Liver (tissue), 3 donors: ENCODE measurements around the gene PLCD3.

ENCODE experiments used
- CTCF ChIP-seq: fragments of 150-350 bp; IDR thresholded peaks from 2 replicates; pipeline ENCODE4 v1.5.1; 2017; ENCODE audit warnings: improper control_type of control experiment, low read depth, low read length; ENCODE audit not compliant: missing input control
- HNF4A ChIP-seq, 2 donors: conservative IDR thresholded peaks; 2 replicates each; pipeline ENCODE4 v1.6.1; 2016; ENCODE audit warnings: antibody characterized with exemption in 2 of 2, mild to moderate bottlenecking in 2 of 2
- RAD21 ChIP-seq, 2 donors: IDR thresholded peaks; 2 replicates each; pipeline ENCODE4 v1.6.1; 2016; ENCODE audit warnings: antibody characterized with exemption in 2 of 2, mild to moderate bottlenecking in 2 of 2
- TF ChIP-seq, protein P1 (sequence below): IDR thresholded peaks from 2 replicates; pipeline ENCODE4 v1.6.1; 2016; ENCODE audit warnings: antibody characterized with exemption, mild to moderate bottlenecking
- donor health status: healthy.
- donor health status: healthy.

GRCh38 chr17:45086865-45087503, 45.3 kb downstream of the PLCD3 start:
- peak; percentile 93 to 96 for TF ChIP-seq HNF4A (conservative IDR thresholded peaks at IDR 0.05)
- TF ChIP-seq CTCF, result no peak
- TF ChIP-seq RAD21 (IDR thresholded peaks at IDR 0.05), result peak in 1 of 2 donors; percentile 15
- TF ChIP-seq, protein P1, sequence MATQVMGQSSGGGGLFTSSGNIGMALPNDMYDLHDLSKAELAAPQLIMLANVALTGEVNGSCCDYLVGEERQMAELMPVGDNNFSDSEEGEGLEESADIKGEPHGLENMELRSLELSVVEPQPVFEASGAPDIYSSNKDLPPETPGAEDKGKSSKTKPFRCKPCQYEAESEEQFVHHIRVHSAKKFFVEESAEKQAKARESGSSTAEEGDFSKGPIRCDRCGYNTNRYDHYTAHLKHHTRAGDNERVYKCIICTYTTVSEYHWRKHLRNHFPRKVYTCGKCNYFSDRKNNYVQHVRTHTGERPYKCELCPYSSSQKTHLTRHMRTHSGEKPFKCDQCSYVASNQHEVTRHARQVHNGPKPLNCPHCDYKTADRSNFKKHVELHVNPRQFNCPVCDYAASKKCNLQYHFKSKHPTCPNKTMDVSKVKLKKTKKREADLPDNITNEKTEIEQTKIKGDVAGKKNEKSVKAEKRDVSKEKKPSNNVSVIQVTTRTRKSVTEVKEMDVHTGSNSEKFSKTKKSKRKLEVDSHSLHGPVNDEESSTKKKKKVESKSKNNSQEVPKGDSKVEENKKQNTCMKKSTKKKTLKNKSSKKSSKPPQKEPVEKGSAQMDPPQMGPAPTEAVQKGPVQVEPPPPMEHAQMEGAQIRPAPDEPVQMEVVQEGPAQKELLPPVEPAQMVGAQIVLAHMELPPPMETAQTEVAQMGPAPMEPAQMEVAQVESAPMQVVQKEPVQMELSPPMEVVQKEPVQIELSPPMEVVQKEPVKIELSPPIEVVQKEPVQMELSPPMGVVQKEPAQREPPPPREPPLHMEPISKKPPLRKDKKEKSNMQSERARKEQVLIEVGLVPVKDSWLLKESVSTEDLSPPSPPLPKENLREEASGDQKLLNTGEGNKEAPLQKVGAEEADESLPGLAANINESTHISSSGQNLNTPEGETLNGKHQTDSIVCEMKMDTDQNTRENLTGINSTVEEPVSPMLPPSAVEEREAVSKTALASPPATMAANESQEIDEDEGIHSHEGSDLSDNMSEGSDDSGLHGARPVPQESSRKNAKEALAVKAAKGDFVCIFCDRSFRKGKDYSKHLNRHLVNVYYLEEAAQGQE, result peak; percentile 79
